ENCODE measurements around the gene CELF5.

DNA sequence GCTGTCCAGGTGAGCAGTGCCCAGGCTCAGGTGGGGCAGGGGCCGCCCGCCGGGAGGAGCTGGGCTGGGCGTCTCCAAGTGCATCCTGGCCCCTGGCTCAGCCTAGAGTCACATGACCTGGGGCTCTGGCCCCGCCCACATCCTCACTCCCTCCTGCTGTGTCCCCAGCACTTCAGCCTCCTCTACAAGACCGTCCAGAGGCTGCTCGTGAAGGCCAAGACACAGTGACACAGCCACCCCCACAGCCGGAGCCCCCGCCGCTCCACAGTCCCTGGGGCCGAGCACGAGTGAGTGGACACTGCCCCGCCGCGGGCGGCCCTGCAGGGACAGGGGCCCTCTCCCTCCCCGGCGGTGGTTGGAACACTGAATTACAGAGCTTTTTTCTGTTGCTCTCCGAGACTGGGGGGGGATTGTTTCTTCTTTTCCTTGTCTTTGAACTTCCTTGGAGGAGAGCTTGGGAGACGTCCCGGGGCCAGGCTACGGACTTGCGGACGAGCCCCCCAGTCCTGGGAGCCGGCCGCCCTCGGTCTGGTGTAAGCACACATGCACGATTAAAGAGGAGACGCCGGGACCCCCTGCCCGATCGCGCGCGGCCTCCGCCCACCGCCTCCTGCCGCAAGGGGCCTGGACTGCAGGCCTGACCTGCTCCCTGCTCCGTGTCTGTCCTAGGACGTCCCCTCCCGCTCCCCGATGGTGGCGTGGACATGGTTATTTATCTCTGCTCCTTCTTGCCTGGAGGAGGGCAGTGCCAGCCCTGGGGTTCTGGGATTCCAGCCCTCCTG lies 16.8 kb upstream of the CELF5 start:
- no peak for TF ChIP-seq HEY1 (CRISPR knock-in tag; IDR thresholded peaks at IDR 0.05; ENCODE audit: borderline replicate concordance)
- TF ChIP-seq, protein P1, sequence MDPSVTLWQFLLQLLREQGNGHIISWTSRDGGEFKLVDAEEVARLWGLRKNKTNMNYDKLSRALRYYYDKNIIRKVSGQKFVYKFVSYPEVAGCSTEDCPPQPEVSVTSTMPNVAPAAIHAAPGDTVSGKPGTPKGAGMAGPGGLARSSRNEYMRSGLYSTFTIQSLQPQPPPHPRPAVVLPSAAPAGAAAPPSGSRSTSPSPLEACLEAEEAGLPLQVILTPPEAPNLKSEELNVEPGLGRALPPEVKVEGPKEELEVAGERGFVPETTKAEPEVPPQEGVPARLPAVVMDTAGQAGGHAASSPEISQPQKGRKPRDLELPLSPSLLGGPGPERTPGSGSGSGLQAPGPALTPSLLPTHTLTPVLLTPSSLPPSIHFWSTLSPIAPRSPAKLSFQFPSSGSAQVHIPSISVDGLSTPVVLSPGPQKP (CRISPR knock-in tag; IDR thresholded peaks at IDR 0.05): no peak

Data from K562 (cell line).